Mesothelial cell of epicardium (in vitro differentiated cells): Measurements from ENCODE around the gene GAR1. TPM values are rescaled to one million over a fixed set of nuclear protein-coding genes. Genes with fewer than 3 reads are reported as not detected.
A peak's percentile ranks its signal among the peaks of the same experiment; 100 is the strongest.

Experiments used
- DNase-seq, 2 experiments: peaks; one replicate each; pipeline ENCODE4 v3.0.0; 2021; ENCODE audit warnings: low spot score in 2 of 2; ENCODE audit not compliant: unreplicated experiment in 2 of 2
- H3K27ac Mint-ChIP-seq: 2 replicates; pipeline ENCODE4 v1.8.0; 2021; ENCODE audit warnings: mixed read lengths
- H3K27me3 Mint-ChIP-seq: 2 replicates; pipeline ENCODE4 v1.8.0; 2021; ENCODE audit warnings: low read depth, mixed read lengths
- H3K36me3 Mint-ChIP-seq: 2 replicates; pipeline ENCODE4 v1.8.0; 2021; ENCODE audit warnings: mixed read lengths
- H3K4me1 Mint-ChIP-seq: 2 replicates; pipeline ENCODE4 v1.8.0; 2021; ENCODE audit warnings: mixed read lengths
- H3K4me3 Mint-ChIP-seq: 2 replicates; pipeline ENCODE4 v1.8.0; 2021; ENCODE audit warnings: mild to moderate bottlenecking, moderate library complexity, mixed read lengths
- H3K9me3 Mint-ChIP-seq: 2 replicates; pipeline ENCODE4 v1.8.0; 2021; ENCODE audit warnings: mixed read lengths
- CTCF ChIP-seq: fragments of 200-600 bp; sonication (generic); IDR thresholded peaks from one replicate; pipeline ENCODE4 v1.5.0; 2021; ENCODE audit warnings: antibody characterized with exemption; ENCODE audit not compliant: unreplicated experiment
- total RNA-seq: library from RNA; stranded (reverse); gene quantifications from 3 replicates; pipeline ENCODE4 v1.2.1, GENCODE V29; 2021

Gene GAR1
- total RNA-seq, 1 donor from 2014 or later = 25.6 TPM

GRCh38 chr4:109801099-109801789, 14.3 kb upstream of the GAR1 start:
- Mint-ChIP-seq H3K9me3 (peaks cover 30% of the 10 kb centered on the region), H3K4me1 (peaks cover 50% of the 10 kb centered on the region), H3K27me3 (no peaks in the 10 kb centered on the region), H3K4me3 (peak overlapping the region; percentile 87), H3K36me3 (peaks cover 35% of the 10 kb centered on the region), H3K27ac (peak overlapping the region; percentile 99)
- no peak for DNase-seq
- TF ChIP-seq CTCF = no peak

- H3K9me3 Mint-ChIP-seq = peaks cover 25% of the 10 kb centered on the region
- no peaks in the 10 kb centered on the region for H3K27me3 Mint-ChIP-seq
- peaks cover 30% of the 10 kb centered on the region for H3K36me3 Mint-ChIP-seq
- H3K4me1 Mint-ChIP-seq = peaks cover 50% of the 10 kb centered on the region
- H3K4me3 Mint-ChIP-seq = peak within 1 kb of the TSS; percentile 87
- no peak for DNase-seq
- H3K27ac Mint-ChIP-seq = peak within 1 kb of the TSS; percentile 99
- no peak for TF ChIP-seq CTCF
These were observed 13.7 kb upstream of the GAR1 start, which contains the start of gene CFI for GRCh38 chr4:109801895-109802319. CFI (minus strand) TSS chr4:109801999; CDS start chr4:109801971, 28 bp downstream.

- TF ChIP-seq CTCF = no peak
- DNase-seq = no peak
- peaks cover 4% of the 10 kb centered on the region for H3K9me3 Mint-ChIP-seq
- H3K27me3 Mint-ChIP-seq = no peaks in the 10 kb centered on the region
- H3K27ac Mint-ChIP-seq = peak overlapping the region; percentile 96
- H3K36me3 Mint-ChIP-seq = peaks cover 9% of the 10 kb centered on the region
- H3K4me1 Mint-ChIP-seq = peaks cover 47% of the 10 kb centered on the region
- H3K4me3 Mint-ChIP-seq = no peak overlapping the region
These were observed 11.5 kb upstream of the GAR1 start for GRCh38 chr4:109803924-109804571.

- no peak overlapping the region for H3K27ac Mint-ChIP-seq
- H3K4me3 Mint-ChIP-seq = no peak overlapping the region
- H3K4me1 Mint-ChIP-seq = peaks cover 20% of the 10 kb centered on the region
- H3K9me3 Mint-ChIP-seq = no peaks in the 10 kb centered on the region
- no peak for DNase-seq
- H3K36me3 Mint-ChIP-seq = no peaks in the 10 kb centered on the region
- H3K27me3 Mint-ChIP-seq = no peaks in the 10 kb centered on the region
- no peak for TF ChIP-seq CTCF
These were observed 5.9 kb upstream of the GAR1 start for GRCh38 chr4:109809655-109810054.

- Mint-ChIP-seq H3K27me3 (no peaks in the 10 kb centered on the region), H3K9me3 (no peaks in the 10 kb centered on the region), H3K27ac (peak overlapping the region; percentile 37), H3K4me3 (no peak overlapping the region), H3K4me1 (peaks cover 19% of the 10 kb centered on the region), H3K36me3 (no peaks in the 10 kb centered on the region)
- TF ChIP-seq CTCF = no peak
- DNase-seq = no peak
These were observed 4.8 kb upstream of the GAR1 start for GRCh38 chr4:109810552-109811387.
